SK-N-SH treated with all-trans-retinoic acid at 6 μM for 48 hours (cell line): ENCODE data around the gene MAPK8IP3.
"Not testable (repeated sequence)": the region's sequence is repeated elsewhere in the genome, so short reads cannot be mapped to it uniquely, and the experiment has no call there.

ENCODE experiments used
- ATAC-seq: fragments of 200-7000 bp; cut with Tn5 transposase; 3 replicates; pipeline ENCODE4 v1.9.1; 2020; ENCODE audit warnings: mild to moderate bottlenecking, moderate library complexity
- ARNTL ChIP-seq: fragments of 450-650 bp; formaldehyde crosslinking; IDR thresholded peaks from 2 replicates; pipeline ENCODE4 v1.5.0; 2020; ENCODE audit warnings: low read depth, mild to moderate bottlenecking, moderate library complexity, borderline replicate concordance
- BACH2 ChIP-seq: fragments of 250-450 bp; sonication (Bioruptor Pico); IDR thresholded peaks from 2 replicates; pipeline ENCODE4 v1.9.0; 2021; ENCODE audit warnings: mild to moderate bottlenecking, borderline replicate concordance
- CREB5 ChIP-seq: fragments of 250-450 bp; sonication (Bioruptor Pico); IDR thresholded peaks from 2 replicates; pipeline ENCODE4 v1.5.1; 2020; ENCODE audit warnings: low read depth, mild to moderate bottlenecking, moderate library complexity
- CSDC2 ChIP-seq: fragments of 250-450 bp; sonication (Bioruptor Pico); IDR thresholded peaks from 2 replicates; pipeline ENCODE4 v1.5.0; 2020; ENCODE audit warnings: mild to moderate bottlenecking, moderate library complexity
- CSRNP3 ChIP-seq: fragments of 250-450 bp; sonication (Bioruptor Pico); IDR thresholded peaks from 2 replicates; pipeline ENCODE4 v1.5.1; 2021; ENCODE audit warnings: mild to moderate bottlenecking, moderate library complexity
- ESRRG ChIP-seq: fragments of 250-450 bp; sonication (Bioruptor Pico); IDR thresholded peaks from 2 replicates; pipeline ENCODE4 v1.6.1; 2021; ENCODE audit warnings: mild to moderate bottlenecking
- ISL1 ChIP-seq: fragments of 250-450 bp; sonication (Bioruptor Pico); IDR thresholded peaks from 2 replicates; pipeline ENCODE4 v2.1.2; 2022; ENCODE audit warnings: mild to moderate bottlenecking, moderate library complexity
- OSR1 ChIP-seq: fragments of 250-450 bp; sonication (Bioruptor Pico); IDR thresholded peaks from 2 replicates; pipeline ENCODE4 v1.8.0; 2022; ENCODE audit warnings: moderate library complexity, mild to moderate bottlenecking, inconsistent platforms
- PATZ1 ChIP-seq: fragments of 250-450 bp; sonication (Bioruptor Pico); IDR thresholded peaks from 2 replicates; pipeline ENCODE4 v1.8.0; 2020; ENCODE audit warnings: mild to moderate bottlenecking, moderate library complexity, borderline replicate concordance
- PPARA ChIP-seq: fragments of 250-450 bp; sonication (Bioruptor Pico); IDR thresholded peaks from 2 replicates; pipeline ENCODE4 v1.5.0; 2020; ENCODE audit warnings: mild to moderate bottlenecking, borderline replicate concordance
- RARB ChIP-seq: fragments of 250-450 bp; sonication (Bioruptor Pico); IDR thresholded peaks from 2 replicates; pipeline ENCODE4 v1.8.0; 2021; ENCODE audit warnings: mild to moderate bottlenecking, moderate library complexity
- SNAI2 ChIP-seq: fragments of 250-450 bp; sonication (Bioruptor Pico); IDR thresholded peaks from 2 replicates; pipeline ENCODE4 v1.5.0; 2020; ENCODE audit warnings: mild to moderate bottlenecking, moderate library complexity
- TCF4 ChIP-seq: fragments of 250-450 bp; sonication (Bioruptor Pico); IDR thresholded peaks from 2 replicates; pipeline ENCODE4 v1.8.0; 2021; ENCODE audit warnings: mild to moderate bottlenecking, moderate library complexity, borderline replicate concordance
- TOX ChIP-seq: fragments of 250-450 bp; sonication (Bioruptor Pico); IDR thresholded peaks from 2 replicates; pipeline ENCODE4 v1.8.0; 2021; ENCODE audit warnings: mild to moderate bottlenecking, moderate library complexity, borderline replicate concordance
- TSHZ2 ChIP-seq: fragments of 250-450 bp; sonication (Bioruptor Pico); IDR thresholded peaks from 2 replicates; pipeline ENCODE4 v1.5.0; 2020; ENCODE audit warnings: mild to moderate bottlenecking, moderate library complexity
- ZC3H10 ChIP-seq: fragments of 250-450 bp; sonication (Bioruptor Pico); IDR thresholded peaks from 2 replicates; pipeline ENCODE4 v1.5.1; 2021; ENCODE audit warnings: mild to moderate bottlenecking, moderate library complexity
- ZFP3 ChIP-seq: fragments of 250-450 bp; sonication (Bioruptor Pico); IDR thresholded peaks from 2 replicates; pipeline ENCODE4 v1.5.0; 2020; ENCODE audit warnings: mild to moderate bottlenecking, moderate library complexity
- ZFP30 ChIP-seq: fragments of 450-650 bp; formaldehyde crosslinking; IDR thresholded peaks from 2 replicates; pipeline ENCODE4 v1.5.0; 2022; ENCODE audit warnings: mild to moderate bottlenecking, moderate library complexity
- ZNF565 ChIP-seq: fragments of 450-650 bp; formaldehyde crosslinking; conservative IDR thresholded peaks from 2 replicates; pipeline ENCODE4 v1.5.0; 2020; ENCODE audit warnings: low read depth, mild to moderate bottlenecking, moderate library complexity
- ZNF70 ChIP-seq: fragments of 450-650 bp; formaldehyde crosslinking; IDR thresholded peaks from 2 replicates; pipeline ENCODE4 v1.5.0; 2020; ENCODE audit warnings: mild to moderate bottlenecking, moderate library complexity
- ZNF8 ChIP-seq: fragments of 450-650 bp; formaldehyde crosslinking; IDR thresholded peaks from 2 replicates; pipeline ENCODE4 v1.5.0; 2020; ENCODE audit warnings: mild to moderate bottlenecking, moderate library complexity

The MAPK8IP3 gene

GRCh38 chr16:1794908-1795666 is 89.1 kb downstream of the MAPK8IP3 start:
- ATAC-seq, result no peak
- no peak for TF ChIP-seq ZFP3 (CRISPR knock-in tag)
- no peak for TF ChIP-seq TSHZ2 (CRISPR knock-in tag)
- no peak for TF ChIP-seq OSR1 (CRISPR knock-in tag)
- no peak for TF ChIP-seq TCF4 (CRISPR knock-in tag)
- TF ChIP-seq ESRRG, result no peak
- TF ChIP-seq CREB5 (CRISPR knock-in tag), result no peak
- no peak for TF ChIP-seq BACH2
- TF ChIP-seq, all 23 proteins: peak for 0

GRCh38 chr16:1799263-1799662 is 93.3 kb downstream of the MAPK8IP3 start:
- ATAC-seq, result not testable (repeated sequence)

GRCh38 chr16:1800701-1801100 is 94.7 kb downstream of the MAPK8IP3 start:
- no peak for ATAC-seq
- TF ChIP-seq CSRNP3 (no peak), RARB (CRISPR knock-in tag) (no peak), ARNTL (CRISPR knock-in tag) (no peak), ZNF8 (CRISPR knock-in tag) (no peak), SNAI2 (CRISPR knock-in tag) (no peak), CSDC2 (no peak), ZNF70 (no peak), PPARA (CRISPR knock-in tag) (no peak), ZFP30 (no peak), OSR1 (CRISPR knock-in tag) (no peak), ZNF565 (CRISPR knock-in tag) (no peak), ZFP3 (CRISPR knock-in tag) (no peak), TCF4 (CRISPR knock-in tag) (no peak), ESRRG (no peak), ZC3H10 (CRISPR knock-in tag) (no peak), BACH2 (no peak), TSHZ2 (CRISPR knock-in tag) (no peak), TOX (CRISPR knock-in tag) (no peak), ISL1 (CRISPR knock-in tag) (no peak), PATZ1 (no peak)
- TF ChIP-seq, all 23 proteins: peak for 0
